Measurements from ENCODE around the gene BTG2. TPM values are rescaled to one million over a fixed set of nuclear protein-coding genes. Genes with fewer than 3 reads are reported as not detected.

BTG2 gene
- total RNA-seq, 1 experiment from 2014 or later: 19.4 TPM

GRCh38 chr1:203289281-203289981 lies 15.9 kb upstream of the BTG2 start:
- peak overlapping the region; percentile 63 for H3K4me3 Mint-ChIP-seq
- H3K9me3 Mint-ChIP-seq: no peaks in the 10 kb centered on the region
- H3K27ac Mint-ChIP-seq: peak overlapping the region; percentile 97
- H3K27me3 Mint-ChIP-seq (ENCODE audit: low read depth): peaks cover 53% of the 10 kb centered on the region
- CTCF ChIA-PET: interaction anchor here (0.6 to 6.8 kb wide), 7 partner anchors 13 to 198 kb away, joined by 3 to 78 read pairs (median 4); no protein-coding TSS in a partner anchor
- TF ChIP-seq EMX1 (CRISPR knock-in tag; IDR thresholded peaks at IDR 0.05) (no peak), FOXJ3 (CRISPR knock-in tag; IDR thresholded peaks at IDR 0.05; ENCODE audit: borderline replicate concordance) (no peak), ZNF532 (CRISPR knock-in tag; IDR thresholded peaks at IDR 0.05; ENCODE audit: borderline replicate concordance) (no peak), CTCF (IDR thresholded peaks at IDR 0.05) (no peak), HMGXB4 (CRISPR knock-in tag; IDR thresholded peaks at IDR 0.05) (no peak), CREM (CRISPR knock-in tag; IDR thresholded peaks at IDR 0.05) (no peak), ZNF219 (CRISPR knock-in tag; IDR thresholded peaks at IDR 0.05; ENCODE audit: borderline replicate concordance) (no peak), FOXP1 (CRISPR knock-in tag; IDR thresholded peaks at IDR 0.05; ENCODE audit: borderline replicate concordance) (no peak), ZNF671 (CRISPR knock-in tag; IDR thresholded peaks at IDR 0.05) (no peak), ESRRA (CRISPR knock-in tag; IDR thresholded peaks at IDR 0.05; ENCODE audit: borderline replicate concordance) (no peak), ATF6 (CRISPR knock-in tag; IDR thresholded peaks at IDR 0.05) (no peak)
- H3K4me1 Mint-ChIP-seq: peaks cover 55% of the 10 kb centered on the region
- DNase-seq (ENCODE audit: low spot score) (no peak), ATAC-seq (0 out of 2 replicates have a peak, but pooled peaks have one; percentile 2)
- H3K36me3 Mint-ChIP-seq: no peaks in the 10 kb centered on the region
- POLR2A ChIA-PET: interaction anchor here (0.6 to 2.4 kb wide), 2 partner anchors 16 to 170 kb away, joined by 4 to 11 read pairs; partner anchors contain the start of gene BTG2

GRCh38 chr1:203289982-203290260 lies 15.4 kb upstream of the BTG2 start:
- Mint-ChIP-seq H3K27me3 (ENCODE audit: low read depth) (peaks cover 58% of the 10 kb centered on the region), H3K36me3 (no peaks in the 10 kb centered on the region), H3K4me1 (peaks cover 55% of the 10 kb centered on the region), H3K27ac (peak overlapping the region; percentile 97), H3K4me3 (peak overlapping the region; percentile 63), H3K9me3 (no peaks in the 10 kb centered on the region)
- ChIA-PET CTCF (interaction anchor here (0.6 to 6.8 kb wide), 10 partner anchors 9 to 250 kb away, joined by 3 to 78 read pairs (median 4); no protein-coding TSS in a partner anchor), POLR2A (interaction anchor here (1.1 to 2.4 kb wide), 5 partner anchors 15 to 479 kb away, joined by 3 to 17 read pairs (median 11); partner anchors contain the start of genes BTG2 and PCAT6)
- TF ChIP-seq ZBTB21 (CRISPR knock-in tag; IDR thresholded peaks at IDR 0.05; ENCODE audit: borderline replicate concordance): no peak
- TF ChIP-seq ZNF263 (CRISPR knock-in tag; IDR thresholded peaks at IDR 0.05; ENCODE audit: low read depth): no peak
- DNase-seq (ENCODE audit: low spot score) (no peak), ATAC-seq (no peak)

Measured in WTC11 (cell line).